H1 (cell line): ENCODE measurements around the gene CSKMT. TPM values are rescaled to one million over a fixed set of nuclear protein-coding genes. Genes with fewer than 3 reads are reported as not detected.

Experiments
- ASH2L ChIP-seq: fragments of 200-600, 300-600 bp; sonication (generic); IDR thresholded peaks from one replicate; pipeline ENCODE4 v1.7.1; 2017; ENCODE audit warnings: low read length
- KDM1A ChIP-seq: fragments of 200-600, 300-600 bp; sonication (generic); IDR thresholded peaks from 2 replicates; pipeline ENCODE4 v1.7.1; 2016; ENCODE audit warnings: mild to moderate bottlenecking, low read length, borderline replicate concordance
- MAX ChIP-seq: IDR thresholded peaks from 2 replicates; pipeline ENCODE4 v1.6.1; 2012; ENCODE audit warnings: inconsistent platforms
- SP2 ChIP-seq: IDR thresholded peaks from 2 replicates; pipeline ENCODE4 v1.6.1; 2012; ENCODE audit warnings: mild to moderate bottlenecking, low read length, inconsistent platforms
- SRF ChIP-seq: IDR thresholded peaks from 2 replicates; pipeline ENCODE4 v1.6.1; 2011; ENCODE audit warnings: mild to moderate bottlenecking, low read depth, low read length, moderate library complexity
- polyA plus RNA-seq, 7 experiments: library from polyadenylated mRNA; depleted of rRNA in 3 of 7; stranded (reverse) in 5 of 7; unstranded in 2 of 7; fragments of >200 nt in 5 of 7; fragments of 200-250 nt in 2 of 7; gene quantifications; 1 replicate in 5 of 7; 2 replicates in 1 of 7; 4 replicates in 1 of 7; pipeline versions ENCODE4 v1.2.1 to v1.2.3, GENCODE V29; 2011 to 2013; ENCODE audit warnings: missing spikeins in 2 of 7, mixed read lengths in 2 of 7
- total RNA-seq: library from RNA; stranded (reverse); fragmentation: NEBNext Ultra II Directional; extraction: Animal tissue kit (Norgen Biotek cat#: 25700); gene quantifications from 2 replicates; pipeline ENCODE4 v1.2.1, GENCODE V29; 2021
- TF ChIP-seq, protein P1 (sequence below): IDR thresholded peaks from 2 replicates; pipeline ENCODE4 v1.6.1; 2012; ENCODE audit warnings: low read length, inconsistent platforms

Gene CSKMT
- total and polyA plus RNA-seq, 2 of the 8 experiments (the other 6 are each of a cell fraction or from before 2014, with no cell fraction given): 12.0 to 66.1 TPM

GRCh38 chr11:62621027-62621566 lies 44.0 kb upstream of the CSKMT start (continued):
- TF ChIP-seq SP2: no peak
- TF ChIP-seq KDM1A: no peak
- TF ChIP-seq ASH2L: no peak
- TF ChIP-seq, protein P1, sequence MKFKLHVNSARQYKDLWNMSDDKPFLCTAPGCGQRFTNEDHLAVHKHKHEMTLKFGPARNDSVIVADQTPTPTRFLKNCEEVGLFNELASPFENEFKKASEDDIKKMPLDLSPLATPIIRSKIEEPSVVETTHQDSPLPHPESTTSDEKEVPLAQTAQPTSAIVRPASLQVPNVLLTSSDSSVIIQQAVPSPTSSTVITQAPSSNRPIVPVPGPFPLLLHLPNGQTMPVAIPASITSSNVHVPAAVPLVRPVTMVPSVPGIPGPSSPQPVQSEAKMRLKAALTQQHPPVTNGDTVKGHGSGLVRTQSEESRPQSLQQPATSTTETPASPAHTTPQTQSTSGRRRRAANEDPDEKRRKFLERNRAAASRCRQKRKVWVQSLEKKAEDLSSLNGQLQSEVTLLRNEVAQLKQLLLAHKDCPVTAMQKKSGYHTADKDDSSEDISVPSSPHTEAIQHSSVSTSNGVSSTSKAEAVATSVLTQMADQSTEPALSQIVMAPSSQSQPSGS: no peak
- TF ChIP-seq MAX: no peak
- TF ChIP-seq SRF: no peak
